HepG2 (cell line): ENCODE data around the gene SLC25A17. TPM values are rescaled to one million over a fixed set of nuclear protein-coding genes. Genes with fewer than 3 reads are reported as not detected.

Experiments
- ARID2 ChIP-seq: sonication (generic); formaldehyde crosslinking; IDR thresholded peaks from 2 replicates; pipeline ENCODE4 v1.8.1; 2022; ENCODE audit warnings: mild to moderate bottlenecking, missing genetic modification reagents, borderline replicate concordance
- CENPT ChIP-seq: sonication (generic); formaldehyde crosslinking; IDR thresholded peaks from 2 replicates; pipeline ENCODE4 v1.8.0; 2022; ENCODE audit warnings: low read depth, mild to moderate bottlenecking, moderate library complexity, missing genetic modification reagents
- GTF2F1 ChIP-seq: fragments of 150-350 bp; IDR thresholded peaks from 2 replicates; pipeline ENCODE4 v1.6.1; 2014; ENCODE audit warnings: low read length
- HNRNPH1 ChIP-seq: fragments of 200-400 bp; formaldehyde crosslinking; optimal IDR thresholded peaks from 2 replicates; pipeline ENCODE3; 2017; ENCODE audit warnings: mild to moderate bottlenecking, low read depth, low read length
- HNRNPL ChIP-seq: fragments of 200-400 bp; formaldehyde crosslinking; IDR thresholded peaks from 2 replicates; pipeline ENCODE4 v1.6.1; 2017; ENCODE audit warnings: mild to moderate bottlenecking, low read depth, low read length
- HOXA7 ChIP-seq: sonication (generic); formaldehyde crosslinking; IDR thresholded peaks from 2 replicates; pipeline ENCODE4 v1.8.1; 2022; ENCODE audit warnings: mild to moderate bottlenecking, missing genetic modification reagents, moderate library complexity
- KDM2A ChIP-seq: sonication (generic); formaldehyde crosslinking; IDR thresholded peaks from 2 replicates; pipeline ENCODE4 v1.4.0; 2020; ENCODE audit warnings: low read depth, missing genetic modification reagents, borderline replicate concordance
- MIER3 ChIP-seq: IDR thresholded peaks from 2 replicates; pipeline ENCODE4 v1.6.1; 2016; ENCODE audit warnings: missing compliant biosample characterization, borderline replicate concordance
- MXI1 ChIP-seq: IDR thresholded peaks from 3 replicates; pipeline ENCODE4 v1.6.1; 2012; ENCODE audit warnings: low read depth, low read length, inconsistent platforms, borderline replicate concordance
- NCOA2 ChIP-seq: sonication (generic); formaldehyde crosslinking; IDR thresholded peaks from 2 replicates; pipeline ENCODE4 v1.8.0; 2022; ENCODE audit warnings: inconsistent platforms
- NONO ChIP-seq, 2 experiments: fragments of 450-650 bp in 1 of 2; sonication (generic) in 1 of 2; formaldehyde crosslinking in 1 of 2; IDR thresholded peaks in 1 of 2; conservative IDR thresholded peaks in 1 of 2; 2 replicates each; pipeline versions ENCODE4 v1.6.1 to v1.8.0; 2017 to 2022; ENCODE audit warnings: mild to moderate bottlenecking in 1 of 2, missing genetic modification reagents in 1 of 2, moderate library complexity in 1 of 2
- RARA ChIP-seq: IDR thresholded peaks from 2 replicates; pipeline ENCODE4 v1.6.1; 2016; ENCODE audit warnings: missing genetic modification reagents, missing compliant biosample characterization
- RFXANK ChIP-seq: IDR thresholded peaks from 2 replicates; pipeline ENCODE4 v1.6.1; 2016
- SMAD9 ChIP-seq: sonication (generic); formaldehyde crosslinking; IDR thresholded peaks from 2 replicates; pipeline ENCODE4 v1.5.1; 2020; ENCODE audit warnings: mild to moderate bottlenecking, missing genetic modification reagents
- SP1 ChIP-seq, 2 experiments: fragments of 450-650 bp in 1 of 2; sonication (generic) in 1 of 2; formaldehyde crosslinking in 1 of 2; IDR thresholded peaks; 2 replicates each; pipeline versions ENCODE4 v1.4.0 to v1.6.1; 2016 to 2020; ENCODE audit warnings: missing genetic modification reagents in 1 of 2
- SSRP1 ChIP-seq: IDR thresholded peaks from 2 replicates; pipeline ENCODE4 v1.6.1; 2016; ENCODE audit warnings: control low read depth
- ZFP41 ChIP-seq: sonication (generic); formaldehyde crosslinking; IDR thresholded peaks from 2 replicates; pipeline ENCODE4 v1.4.0; 2020; ENCODE audit warnings: mild to moderate bottlenecking, missing genetic modification reagents, borderline replicate concordance
- ZIK1 ChIP-seq: sonication (generic); formaldehyde crosslinking; IDR thresholded peaks from 2 replicates; pipeline ENCODE4 v1.5.0; 2020; ENCODE audit warnings: mild to moderate bottlenecking, low read depth, missing genetic modification reagents, borderline replicate concordance
- ZNF329 ChIP-seq: sonication (generic); formaldehyde crosslinking; IDR thresholded peaks from 2 replicates; pipeline ENCODE4 v1.9.0; 2021; ENCODE audit warnings: low read depth, mild to moderate bottlenecking, missing genetic modification reagents
- ZNF331 ChIP-seq: sonication (generic); formaldehyde crosslinking; IDR thresholded peaks from 2 replicates; pipeline ENCODE4 v1.4.0; 2020; ENCODE audit warnings: missing genetic modification reagents
- ZNF441 ChIP-seq: sonication (generic); formaldehyde crosslinking; IDR thresholded peaks from 2 replicates; pipeline ENCODE4 v1.7.0; 2021; ENCODE audit warnings: missing genetic modification reagents, borderline replicate concordance
- ZNF670 ChIP-seq: sonication (generic); formaldehyde crosslinking; IDR thresholded peaks from 2 replicates; pipeline ENCODE4 v1.8.0; 2022; ENCODE audit warnings: mild to moderate bottlenecking, missing genetic modification reagents, borderline replicate concordance
- ZNF7 ChIP-seq: IDR thresholded peaks from 2 replicates; pipeline ENCODE4 v1.6.1; 2016; ENCODE audit warnings: missing biosample characterization, missing genetic modification reagents
- ZNF703 ChIP-seq: sonication (generic); formaldehyde crosslinking; IDR thresholded peaks from 2 replicates; pipeline ENCODE4 v1.5.1; 2020; ENCODE audit warnings: missing genetic modification reagents, mild to moderate bottlenecking, moderate library complexity, borderline replicate concordance
- ZNF747 ChIP-seq: sonication (generic); formaldehyde crosslinking; IDR thresholded peaks from 2 replicates; pipeline ENCODE4 v1.8.1; 2023; ENCODE audit warnings: missing genetic modification reagents, mild to moderate bottlenecking, borderline replicate concordance
- polyA plus RNA-seq, 8 experiments: library from polyadenylated mRNA; depleted of rRNA in 3 of 8; stranded (reverse) in 7 of 8; unstranded in 1 of 8; fragments of >200 nt; fragmentation: Illumina TruSeq in 4 of 8; extraction: Trizol in 4 of 8; gene quantifications; 2 replicates each; pipeline versions ENCODE4 v1.2.1 to v1.2.3, GENCODE V29; 2011 to 2016; ENCODE audit warnings: low read depth in 4 of 8, missing spikeins in 1 of 8, mixed read lengths in 1 of 8; ENCODE audit not compliant: insufficient read depth in 1 of 8
- total RNA-seq, 5 experiments: library from RNA; depleted of rRNA; stranded (reverse); fragments of >200 nt; fragmentation: Illumina TruSeq; extraction: Trizol; gene quantifications; 2 replicates each; pipeline ENCODE4 v1.2.3, GENCODE V29; 2016; ENCODE audit warnings: low read depth in 1 of 5
- TF ChIP-seq, protein P1 (sequence below): sonication (generic); formaldehyde crosslinking; conservative IDR thresholded peaks from 2 replicates; pipeline ENCODE4 v1.4.0; 2020; ENCODE audit warnings: mild to moderate bottlenecking, missing genetic modification reagents, moderate library complexity
- TF ChIP-seq, protein P2 (sequence below): sonication (generic); formaldehyde crosslinking; IDR thresholded peaks from 2 replicates; pipeline ENCODE4 v1.8.1; 2023; ENCODE audit warnings: mild to moderate bottlenecking, inconsistent platforms, moderate library complexity, missing genetic modification reagents, borderline replicate concordance

SLC25A17 gene
- total and polyA plus RNA-seq, 2 of the 13 experiments (the other 11 are each of a cell fraction or from before 2014, with no cell fraction given): 15.7 to 27.9 TPM

DNA sequence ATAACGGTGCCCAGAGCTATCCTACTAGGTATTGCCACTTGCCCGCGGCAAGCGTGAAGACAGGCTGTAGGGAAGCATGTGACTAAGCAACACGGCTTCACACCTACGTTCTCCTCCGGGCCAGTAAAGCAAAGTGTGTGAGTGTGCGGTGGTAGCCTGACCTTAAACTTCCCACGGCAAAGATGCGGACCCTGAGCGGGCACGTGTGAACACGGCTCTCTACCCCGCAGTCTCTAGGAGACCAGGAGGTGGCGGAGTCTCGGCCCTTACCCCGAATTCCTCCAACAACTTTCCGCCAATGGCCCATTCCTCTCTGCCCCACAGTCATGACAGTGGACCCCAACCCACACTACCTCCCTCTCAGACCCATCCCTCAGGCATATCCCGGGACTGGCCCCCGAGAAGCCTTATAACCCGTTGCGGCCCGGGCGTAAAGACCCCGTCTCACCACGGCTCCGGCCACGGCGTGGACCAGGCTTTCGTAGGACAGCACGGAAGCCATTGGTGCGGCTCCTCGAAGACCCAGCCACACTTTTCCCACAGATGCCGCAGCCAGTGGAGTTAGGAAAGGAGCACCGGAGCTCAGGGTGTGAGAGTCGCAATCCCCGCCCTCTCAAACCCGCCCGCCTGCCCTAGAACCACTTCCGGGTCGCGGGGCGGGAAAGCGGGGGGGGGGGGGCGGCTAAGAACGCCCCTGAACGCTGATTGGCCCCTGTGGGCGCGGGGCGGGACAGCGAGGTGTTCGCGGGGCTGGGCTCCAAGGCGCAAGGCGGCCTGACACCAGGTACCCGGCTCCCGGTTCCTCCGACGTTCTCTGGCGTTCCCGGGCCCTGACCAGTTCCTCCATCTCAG is at the start of gene SLC25A17 (continued):
- no peak; the same call in 1 of the 2 replicates for TF ChIP-seq ZNF329 (CRISPR knock-in tag)
- no peak for TF ChIP-seq ARID2 (CRISPR knock-in tag)
- no peak for TF ChIP-seq HNRNPL
- no peak for TF ChIP-seq GTF2F1
- no peak for TF ChIP-seq HNRNPH1
- TF ChIP-seq ZNF331 (CRISPR knock-in tag): no peak
- TF ChIP-seq MIER3 (CRISPR knock-in tag): no peak
- TF ChIP-seq RFXANK (CRISPR knock-in tag): no peak
- peak; percentile 24; the same call in 1 of the 2 replicates for TF ChIP-seq ZNF441 (CRISPR knock-in tag)
- TF ChIP-seq HOXA7 (CRISPR knock-in tag): no peak
- TF ChIP-seq ZNF670 (CRISPR knock-in tag): no peak
- no peak for TF ChIP-seq CENPT (CRISPR knock-in tag)
- TF ChIP-seq KDM2A (CRISPR knock-in tag): peak; percentile 89
- no peak for TF ChIP-seq SMAD9
- TF ChIP-seq ZNF747 (CRISPR knock-in tag): 0 out of 2 replicates have a peak, but pooled peaks have one; percentile 58
- TF ChIP-seq, protein P1, sequence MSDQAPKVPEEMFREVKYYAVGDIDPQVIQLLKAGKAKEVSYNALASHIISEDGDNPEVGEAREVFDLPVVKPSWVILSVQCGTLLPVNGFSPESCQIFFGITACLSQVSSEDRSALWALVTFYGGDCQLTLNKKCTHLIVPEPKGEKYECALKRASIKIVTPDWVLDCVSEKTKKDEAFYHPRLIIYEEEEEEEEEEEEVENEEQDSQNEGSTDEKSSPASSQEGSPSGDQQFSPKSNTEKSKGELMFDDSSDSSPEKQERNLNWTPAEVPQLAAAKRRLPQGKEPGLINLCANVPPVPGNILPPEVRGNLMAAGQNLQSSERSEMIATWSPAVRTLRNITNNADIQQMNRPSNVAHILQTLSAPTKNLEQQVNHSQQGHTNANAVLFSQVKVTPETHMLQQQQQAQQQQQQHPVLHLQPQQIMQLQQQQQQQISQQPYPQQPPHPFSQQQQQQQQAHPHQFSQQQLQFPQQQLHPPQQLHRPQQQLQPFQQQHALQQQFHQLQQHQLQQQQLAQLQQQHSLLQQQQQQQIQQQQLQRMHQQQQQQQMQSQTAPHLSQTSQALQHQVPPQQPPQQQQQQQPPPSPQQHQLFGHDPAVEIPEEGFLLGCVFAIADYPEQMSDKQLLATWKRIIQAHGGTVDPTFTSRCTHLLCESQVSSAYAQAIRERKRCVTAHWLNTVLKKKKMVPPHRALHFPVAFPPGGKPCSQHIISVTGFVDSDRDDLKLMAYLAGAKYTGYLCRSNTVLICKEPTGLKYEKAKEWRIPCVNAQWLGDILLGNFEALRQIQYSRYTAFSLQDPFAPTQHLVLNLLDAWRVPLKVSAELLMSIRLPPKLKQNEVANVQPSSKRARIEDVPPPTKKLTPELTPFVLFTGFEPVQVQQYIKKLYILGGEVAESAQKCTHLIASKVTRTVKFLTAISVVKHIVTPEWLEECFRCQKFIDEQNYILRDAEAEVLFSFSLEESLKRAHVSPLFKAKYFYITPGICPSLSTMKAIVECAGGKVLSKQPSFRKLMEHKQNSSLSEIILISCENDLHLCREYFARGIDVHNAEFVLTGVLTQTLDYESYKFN: no peak
- TF ChIP-seq ZIK1: no peak
- TF ChIP-seq ZNF7: no peak
- no peak for TF ChIP-seq NONO (IDR thresholded peaks at IDR 0.05)
- TF ChIP-seq NONO (CRISPR knock-in tag; conservative IDR thresholded peaks at IDR 0.05): peak; percentile 80
- TF ChIP-seq ZNF703 (CRISPR knock-in tag): no peak
- TF ChIP-seq SSRP1 (CRISPR knock-in tag): no peak
- TF ChIP-seq MXI1: peak; percentile 54; the same call in 1 of the 3 replicates
- no peak for TF ChIP-seq NCOA2 (CRISPR knock-in tag)
- TF ChIP-seq SP1 (IDR thresholded peaks at IDR 0.05): no peak
- peak; percentile 80 for TF ChIP-seq SP1 (CRISPR knock-in tag; IDR thresholded peaks at IDR 0.05)
- 0 out of 2 replicates have a peak, but pooled peaks have one; percentile 35 for TF ChIP-seq RARA (CRISPR knock-in tag)
- TF ChIP-seq ZFP41 (CRISPR knock-in tag): no peak
- TF ChIP-seq, protein P2, sequence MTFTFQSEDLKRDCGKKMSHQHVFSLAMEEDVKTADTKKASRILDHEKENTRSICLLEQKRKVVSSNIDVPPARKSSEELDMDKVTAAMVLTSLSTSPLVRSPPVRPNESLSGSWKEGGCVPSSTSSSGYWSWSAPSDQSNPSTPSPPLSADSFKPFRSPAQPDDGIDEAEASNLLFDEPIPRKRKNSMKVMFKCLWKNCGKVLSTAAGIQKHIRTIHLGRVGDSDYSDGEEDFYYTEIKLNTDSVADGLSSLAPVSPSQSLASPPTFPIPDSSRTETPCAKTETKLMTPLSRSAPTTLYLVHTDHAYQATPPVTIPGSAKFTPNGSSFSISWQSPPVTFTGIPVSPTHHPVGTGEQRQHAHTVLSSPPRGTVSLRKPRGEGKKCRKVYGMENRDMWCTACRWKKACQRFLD: no peak
